Endothelial cell (in vitro differentiated cells): ENCODE data around the gene PDZD2. TPM values are rescaled to one million over a fixed set of nuclear protein-coding genes. Genes with fewer than 3 reads are reported as not detected.

Experiments used
- DNase-seq: peaks from one replicate; pipeline ENCODE4 v3.0.0; 2021; ENCODE audit warnings: low spot score
- H3K27ac Mint-ChIP-seq: one replicate; pipeline ENCODE4 v1.8.0; 2021; ENCODE audit warnings: mixed read lengths, inconsistent platforms; ENCODE audit not compliant: unreplicated experiment
- H3K27me3 Mint-ChIP-seq: one replicate; pipeline ENCODE4 v1.8.0; 2021; ENCODE audit warnings: mild to moderate bottlenecking, moderate library complexity, mixed read lengths, inconsistent platforms; ENCODE audit not compliant: unreplicated experiment
- H3K36me3 Mint-ChIP-seq: one replicate; pipeline ENCODE4 v1.8.0; 2021; ENCODE audit warnings: mild to moderate bottlenecking, low read depth, mixed read lengths, inconsistent platforms; ENCODE audit not compliant: unreplicated experiment
- H3K4me1 Mint-ChIP-seq: one replicate; pipeline ENCODE4 v1.8.0; 2021; ENCODE audit warnings: mild to moderate bottlenecking, mixed read lengths, inconsistent platforms; ENCODE audit not compliant: unreplicated experiment
- H3K4me3 Mint-ChIP-seq: one replicate; pipeline ENCODE4 v1.8.0; 2021; ENCODE audit warnings: mild to moderate bottlenecking, mixed read lengths, inconsistent platforms; ENCODE audit not compliant: unreplicated experiment
- H3K9me3 Mint-ChIP-seq: one replicate; pipeline ENCODE4 v1.8.0; 2021; ENCODE audit warnings: mixed read lengths, inconsistent platforms; ENCODE audit not compliant: unreplicated experiment
- CTCF ChIP-seq: fragments of 200-600 bp; sonication (generic); IDR thresholded peaks from one replicate; pipeline ENCODE4 v1.5.0; 2021; ENCODE audit warnings: antibody characterized with exemption; ENCODE audit not compliant: unreplicated experiment
- total RNA-seq: library from RNA; stranded (reverse); fragmentation: NEBNext Ultra II Directional; extraction: Animal tissue kit (Norgen Biotek cat#: 25700); gene quantifications from one replicate; pipeline ENCODE4 v1.2.1, GENCODE V29; 2021; ENCODE audit not compliant: unreplicated experiment

The PDZD2 gene
- total RNA-seq, 1 donor from 2014 or later, result 71.1 TPM

- H3K4me1 Mint-ChIP-seq, result peaks cover 33% of the 10 kb centered on the region
- no peak for TF ChIP-seq CTCF
- no peak overlapping the region for H3K27ac Mint-ChIP-seq
- peaks cover 22% of the 10 kb centered on the region for H3K36me3 Mint-ChIP-seq
- H3K9me3 Mint-ChIP-seq, result no peaks in the 10 kb centered on the region
- H3K4me3 Mint-ChIP-seq, result no peak overlapping the region
- no peak for DNase-seq
- H3K27me3 Mint-ChIP-seq, result peaks cover 9% of the 10 kb centered on the region
These were observed 296.8 kb downstream of the PDZD2 start for GRCh38 chr5:31935496-31936369.

- H3K4me3 Mint-ChIP-seq, result no peak overlapping the region
- peaks cover 5% of the 10 kb centered on the region for H3K27me3 Mint-ChIP-seq
- H3K36me3 Mint-ChIP-seq, result peaks cover 21% of the 10 kb centered on the region
- H3K27ac Mint-ChIP-seq, result no peak overlapping the region
- TF ChIP-seq CTCF, result no peak
- peaks cover 27% of the 10 kb centered on the region for H3K4me1 Mint-ChIP-seq
- H3K9me3 Mint-ChIP-seq, result no peaks in the 10 kb centered on the region
- DNase-seq, result no peak
These were observed 297.8 kb downstream of the PDZD2 start for GRCh38 chr5:31936683-31937082.

- Mint-ChIP-seq H3K4me3 (no peak overlapping the region), H3K27ac (no peak overlapping the region), H3K4me1 (peaks cover 24% of the 10 kb centered on the region), H3K9me3 (no peaks in the 10 kb centered on the region), H3K36me3 (peaks cover 21% of the 10 kb centered on the region), H3K27me3 (peaks cover 5% of the 10 kb centered on the region)
- no peak for DNase-seq
- TF ChIP-seq CTCF, result no peak
These were observed 298.3 kb downstream of the PDZD2 start for GRCh38 chr5:31937226-31937625.

GRCh38 chr5:31937703-31938102 lies 298.8 kb downstream of the PDZD2 start:
- H3K9me3 Mint-ChIP-seq, result no peaks in the 10 kb centered on the region
- no peak overlapping the region for H3K4me3 Mint-ChIP-seq
- H3K4me1 Mint-ChIP-seq, result peaks cover 21% of the 10 kb centered on the region
- TF ChIP-seq CTCF, result no peak
- DNase-seq, result no peak
- H3K36me3 Mint-ChIP-seq, result peaks cover 21% of the 10 kb centered on the region
- no peak overlapping the region for H3K27ac Mint-ChIP-seq
- H3K27me3 Mint-ChIP-seq, result peaks cover 5% of the 10 kb centered on the region

GRCh38 chr5:31939151-31939550 lies 300.2 kb downstream of the PDZD2 start:
- Mint-ChIP-seq H3K27me3 (peaks cover 5% of the 10 kb centered on the region), H3K4me1 (peaks cover 12% of the 10 kb centered on the region), H3K4me3 (no peak overlapping the region), H3K9me3 (no peaks in the 10 kb centered on the region), H3K36me3 (peaks cover 21% of the 10 kb centered on the region), H3K27ac (no peak overlapping the region)
- no peak for DNase-seq
- TF ChIP-seq CTCF, result no peak
